ENCODE measurements around the gene ADD3. TPM values are rescaled to one million over a fixed set of nuclear protein-coding genes. Genes with fewer than 3 reads are reported as not detected.
"Not testable (repeated sequence)": the region's sequence is repeated elsewhere in the genome, so short reads cannot be mapped to it uniquely, and the experiment has no call there.

ADD3 gene
- total RNA-seq, 2 donors from 2014 or later = 158 to 377 TPM

DNA sequence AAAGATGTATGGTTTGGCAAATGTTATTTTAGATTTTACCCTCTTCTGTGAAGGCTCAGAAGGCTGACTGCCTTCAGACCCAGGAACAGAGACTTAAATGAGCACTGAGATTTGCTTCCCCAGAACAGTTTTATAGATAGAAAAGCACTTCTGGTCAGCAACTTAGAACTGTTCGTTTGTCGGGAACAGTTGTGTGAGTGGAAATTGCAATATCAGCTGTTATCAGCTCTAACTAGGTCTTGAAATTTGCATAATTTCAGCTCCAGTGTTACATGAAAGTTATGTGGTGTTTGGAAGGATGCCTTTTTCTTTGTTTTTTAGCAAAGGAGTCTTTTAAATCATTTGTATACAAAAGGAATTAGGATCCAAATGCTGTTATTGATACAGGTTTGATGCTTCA is 115.8 kb downstream of the ADD3 start:
- Histone ChIP-seq H3K4me3 (no peak overlapping the region), H3K27me3 (no peaks in the 10 kb centered on the region), H3K9me3 (no peaks in the 10 kb centered on the region), H3K4me1 (peaks cover 0 to 5% of the 10 kb centered on the region in 2 donors), H3K27ac (peak overlapping the region in 1 of 2 donors; percentile 6), H3K36me3 (peaks cover 40% of the 10 kb centered on the region)
- no peak for DNase-seq (ENCODE audit: low spot score)
- TF ChIP-seq CTCF (IDR thresholded peaks at IDR 0.05) = no peak

DNA sequence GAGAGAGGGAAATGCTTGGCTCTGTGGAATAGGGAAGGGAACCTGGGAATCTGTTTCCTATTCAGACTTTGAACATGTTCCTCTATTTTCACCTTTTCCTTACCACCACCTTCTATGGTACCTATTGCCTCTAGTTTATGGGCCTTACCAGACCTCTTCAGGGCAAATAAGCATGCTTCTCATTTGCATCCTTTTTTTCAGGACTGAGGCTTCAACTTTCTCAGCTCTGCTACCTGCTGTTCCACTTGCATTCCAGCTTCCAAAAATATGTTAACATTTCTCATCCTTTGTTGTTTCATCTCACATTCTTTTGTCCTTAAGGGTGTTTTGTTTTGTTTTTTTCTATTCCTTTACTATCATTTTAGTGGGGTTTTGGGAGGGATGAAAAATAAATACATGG is 121.7 kb downstream of the ADD3 start:
- TF ChIP-seq CTCF (IDR thresholded peaks at IDR 0.05) = no peak
- Histone ChIP-seq H3K36me3 (peaks cover 62% of the 10 kb centered on the region), H3K27ac (no peak overlapping the region), H3K9me3 (no peaks in the 10 kb centered on the region), H3K27me3 (no peaks in the 10 kb centered on the region), H3K4me1 (no peaks in the 10 kb centered on the region), H3K4me3 (no peak overlapping the region)
- no peak for DNase-seq (ENCODE audit: low spot score)

GRCh38 chr10:110134917-110135316 is 127.1 kb downstream of the ADD3 start:
- no peaks in the 10 kb centered on the region for H3K27me3 ChIP-seq
- TF ChIP-seq CTCF (IDR thresholded peaks at IDR 0.05) = no peak
- peaks cover 0 to 6% of the 10 kb centered on the region in 2 donors for H3K4me1 ChIP-seq
- H3K4me3 ChIP-seq = no peak overlapping the region
- DNase-seq (ENCODE audit: low spot score) = no peak
- peaks cover 37% of the 10 kb centered on the region for H3K36me3 ChIP-seq
- H3K9me3 ChIP-seq = no peaks in the 10 kb centered on the region
- no peak overlapping the region for H3K27ac ChIP-seq

- not testable (repeated sequence) for H3K9me3 ChIP-seq; H3K4me1 ChIP-seq; H3K27me3 ChIP-seq; H3K27ac ChIP-seq; H3K4me3 ChIP-seq; DNase-seq (ENCODE audit: low spot score)
- H3K36me3 ChIP-seq = peaks cover 28% of the 10 kb centered on the region
Measured at GRCh38 chr10:110135836-110136235, 128.1 kb downstream of the ADD3 start.

- Histone ChIP-seq H3K9me3 (no peaks in the 10 kb centered on the region), H3K4me3 (no peak overlapping the region), H3K27ac (peak overlapping the region; percentile 18 to 60), H3K36me3 (peaks cover 14% of the 10 kb centered on the region), H3K4me1 (peaks cover 0 to 19% of the 10 kb centered on the region in 2 donors), H3K27me3 (no peaks in the 10 kb centered on the region)
- TF ChIP-seq CTCF (IDR thresholded peaks at IDR 0.05) = peak; percentile 62 to 88
- DNase-seq (ENCODE audit: low spot score) = no peak
Measured at GRCh38 chr10:110137142-110137545, 129.4 kb downstream of the ADD3 start.

DNA sequence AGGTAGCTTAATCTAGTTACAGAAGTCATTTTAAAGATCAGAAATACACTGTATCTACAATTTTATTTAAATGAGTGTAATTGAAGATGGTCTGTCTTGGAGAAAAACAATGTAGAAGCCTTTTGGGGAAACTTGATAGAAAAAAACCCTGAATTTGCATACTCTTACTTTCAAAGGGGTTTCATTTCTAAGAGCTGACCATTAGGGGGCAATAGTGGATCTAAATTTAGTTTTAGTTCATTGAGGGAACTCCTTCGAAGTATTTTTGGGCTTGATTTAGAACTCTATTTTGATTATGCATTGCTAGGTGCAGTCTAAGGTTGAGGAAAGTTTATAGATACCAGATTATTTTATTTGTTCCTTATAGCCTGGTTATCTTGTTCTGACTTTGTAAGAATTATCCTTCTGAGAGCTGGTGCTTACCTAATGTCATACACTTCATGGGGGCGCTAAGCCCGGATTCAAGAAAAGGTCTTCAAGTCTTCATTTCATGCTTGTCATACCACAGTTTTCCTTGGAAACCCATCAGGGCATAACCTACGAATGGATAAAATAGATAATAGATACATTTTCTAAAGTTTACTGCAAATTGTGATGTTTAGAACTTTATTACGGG is 130.5 kb downstream of the ADD3 start:
- H3K36me3 ChIP-seq = peaks cover 6% of the 10 kb centered on the region
- no peaks in the 10 kb centered on the region for H3K27me3 ChIP-seq
- peak; percentile 65 to 81 for TF ChIP-seq CTCF (IDR thresholded peaks at IDR 0.05)
- H3K27ac ChIP-seq = no peak overlapping the region
- DNase-seq (ENCODE audit: low spot score) = no peak
- no peak overlapping the region for H3K4me3 ChIP-seq
- peaks cover 0 to 26% of the 10 kb centered on the region in 2 donors for H3K4me1 ChIP-seq
- H3K9me3 ChIP-seq = no peaks in the 10 kb centered on the region

Data from right atrium auricular region (tissue), 2 donors.